NCI-H1694 treated with DMSO at 0.1 percent for 48 hours (cell line): ENCODE data around the gene PLEKHH3.

Experiments used
- DNase-seq: peaks from one replicate; lab custom pipeline; 2025; lab: John Stamatoyannopoulos, UW

PLEKHH3 gene

DNA sequence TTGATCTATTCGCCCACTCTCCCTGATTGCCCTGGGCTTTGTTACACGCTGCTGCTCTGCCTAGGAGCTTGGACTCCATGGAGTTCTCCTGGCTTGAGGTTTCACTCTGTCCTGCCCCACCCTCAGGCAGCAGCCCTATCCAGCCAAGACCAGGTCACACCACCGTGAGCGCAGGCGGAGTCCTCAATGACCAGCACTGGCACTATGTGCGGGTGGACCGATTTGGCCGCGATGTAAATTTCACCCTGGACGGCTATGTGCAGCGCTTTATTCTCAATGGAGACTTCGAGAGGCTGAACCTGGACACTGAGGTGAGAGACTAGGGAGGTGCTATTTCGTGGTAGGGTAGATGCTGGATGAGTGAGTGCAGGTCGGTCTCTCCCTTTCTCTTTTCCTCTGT is 9.0 kb upstream of the PLEKHH3 start:
- no peak for DNase-seq

DNA sequence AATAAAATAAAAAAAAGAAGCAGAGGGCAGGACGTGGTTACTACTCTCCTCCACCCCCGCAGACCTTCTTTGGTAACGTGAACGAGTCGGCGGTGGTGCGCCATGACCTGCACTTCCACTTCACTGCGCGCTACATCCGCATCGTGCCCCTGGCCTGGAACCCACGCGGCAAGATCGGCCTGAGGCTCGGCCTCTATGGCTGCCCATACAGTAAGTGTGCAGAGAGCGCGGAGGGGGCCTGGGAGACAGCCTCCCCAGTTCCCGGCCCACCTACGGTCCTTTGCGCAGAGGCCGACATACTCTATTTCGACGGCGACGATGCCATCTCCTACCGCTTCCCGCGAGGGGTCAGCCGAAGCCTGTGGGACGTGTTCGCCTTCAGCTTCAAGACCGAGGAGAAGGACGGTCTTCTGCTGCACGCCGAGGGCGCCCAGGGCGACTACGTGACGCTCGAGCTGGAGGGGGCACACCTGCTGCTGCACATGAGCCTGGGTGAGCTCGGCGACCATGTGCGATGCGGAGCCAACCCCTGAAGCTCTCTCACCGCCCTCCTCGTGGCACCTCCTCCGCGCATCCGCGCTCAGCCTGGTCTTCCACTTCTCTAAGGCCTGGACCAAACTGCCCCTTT is 8.2 kb upstream of the PLEKHH3 start:
- no peak for DNase-seq

DNA sequence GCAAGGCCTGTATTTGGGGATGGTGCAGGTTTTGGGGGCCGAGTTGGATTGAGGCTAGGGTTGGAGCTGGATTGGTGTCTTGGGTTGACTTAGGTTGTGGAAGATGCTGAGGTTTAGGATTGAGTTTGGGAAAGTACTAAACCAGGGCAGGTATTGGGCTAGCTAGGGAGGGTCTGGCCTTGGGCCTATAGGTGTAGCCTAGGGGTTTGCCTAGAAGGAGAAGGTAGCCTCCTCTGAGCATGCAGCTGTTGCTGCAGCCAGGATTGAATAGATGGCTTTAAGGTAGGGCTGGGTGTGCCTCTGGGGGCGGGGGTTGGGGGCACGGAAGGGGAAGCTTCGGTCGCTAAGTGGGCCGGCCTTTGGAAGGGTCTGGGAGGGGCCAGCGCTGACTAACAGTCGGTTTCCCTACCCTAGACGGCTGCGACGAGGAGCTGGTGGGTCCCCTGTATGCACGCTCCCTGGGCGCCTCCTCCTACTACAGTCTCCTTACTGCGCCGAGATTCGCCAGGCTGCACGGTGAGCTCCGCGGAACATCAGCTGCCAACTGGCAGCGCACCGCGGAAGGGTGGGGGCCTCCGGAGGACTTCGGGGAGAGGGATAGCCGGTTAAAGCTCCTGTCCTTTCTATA is 6.7 kb upstream of the PLEKHH3 start:
- DNase-seq = no peak

DNA sequence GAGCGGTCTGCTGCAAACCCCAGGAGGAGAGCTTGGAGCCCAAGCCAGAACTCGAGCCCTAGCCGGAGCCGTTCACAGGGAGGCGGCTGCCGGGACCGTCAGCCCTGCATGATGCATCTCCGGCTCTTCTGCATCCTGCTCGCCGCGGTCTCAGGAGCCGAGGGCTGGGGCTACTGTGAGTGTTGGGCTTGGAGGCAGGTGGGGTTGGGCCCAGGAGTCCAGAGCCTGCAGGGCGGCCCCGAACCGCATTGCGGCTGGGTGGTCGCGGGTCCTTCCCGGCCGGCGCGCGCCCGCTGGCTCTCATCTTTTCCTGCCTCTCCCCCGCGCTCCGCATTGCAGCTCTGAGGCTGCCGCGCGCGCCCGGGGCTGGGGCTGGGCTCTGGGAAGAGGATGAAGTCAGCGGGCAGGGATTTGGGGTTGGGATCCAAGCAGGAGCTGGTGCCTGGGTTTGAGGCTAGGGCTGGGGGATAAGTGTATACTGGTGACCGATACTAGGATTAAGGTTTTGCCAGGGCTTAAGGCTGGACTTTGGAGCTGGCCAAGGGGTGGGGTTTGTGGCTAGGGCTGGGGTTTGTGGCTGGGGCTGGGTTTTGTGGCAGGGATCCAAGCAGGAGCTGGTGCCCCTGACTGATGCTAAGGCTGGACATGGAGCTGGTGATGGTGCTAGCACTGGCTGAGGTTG is 6.1 kb upstream of the PLEKHH3 start:
- peak; percentile 51 for DNase-seq

DNA sequence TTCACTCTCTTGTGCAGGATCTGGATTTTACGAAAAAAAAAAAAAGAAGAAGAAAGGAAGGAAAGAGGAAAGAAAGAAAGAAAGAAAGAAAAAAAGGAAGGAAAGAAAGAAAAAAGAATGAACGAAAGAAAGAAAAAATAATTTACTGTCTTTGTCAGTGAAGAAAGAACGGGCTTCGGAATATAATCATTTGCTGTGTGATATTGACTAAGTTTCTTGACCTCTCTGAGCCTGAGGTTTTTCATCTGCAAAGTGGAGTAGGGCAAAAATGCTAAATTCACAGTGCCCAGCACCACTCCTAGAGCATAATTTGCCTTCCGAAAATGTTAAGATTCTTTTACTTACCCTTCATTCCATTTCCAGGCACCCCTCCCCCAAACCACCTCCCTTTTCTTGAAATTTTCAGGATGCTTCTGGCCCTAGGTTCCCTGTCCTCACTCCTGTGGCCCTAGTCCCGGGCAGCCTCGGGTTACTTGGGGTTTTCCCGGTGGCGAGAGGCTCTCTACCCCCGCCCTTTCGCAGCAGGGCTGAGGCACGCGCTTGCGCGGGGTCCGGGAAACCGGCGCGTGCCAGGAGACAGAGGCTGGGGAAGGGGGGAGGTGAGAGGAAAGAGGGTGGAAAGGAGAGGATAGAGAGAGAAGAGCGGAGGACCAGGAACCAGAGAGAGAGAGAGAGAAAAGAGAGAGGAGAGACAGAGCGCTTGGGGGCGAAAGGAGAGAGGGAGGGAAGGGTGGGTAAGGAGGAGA is 5.4 kb upstream of the PLEKHH3 start, which contains the start of gene CNTNAP1:
Gene CNTNAP1, plus strand, starts transcription at position 556 of the 746 bp plus-strand sequence. CDS start 299 bp downstream, outside the sequence.
- peak; percentile 62 for DNase-seq

DNA sequence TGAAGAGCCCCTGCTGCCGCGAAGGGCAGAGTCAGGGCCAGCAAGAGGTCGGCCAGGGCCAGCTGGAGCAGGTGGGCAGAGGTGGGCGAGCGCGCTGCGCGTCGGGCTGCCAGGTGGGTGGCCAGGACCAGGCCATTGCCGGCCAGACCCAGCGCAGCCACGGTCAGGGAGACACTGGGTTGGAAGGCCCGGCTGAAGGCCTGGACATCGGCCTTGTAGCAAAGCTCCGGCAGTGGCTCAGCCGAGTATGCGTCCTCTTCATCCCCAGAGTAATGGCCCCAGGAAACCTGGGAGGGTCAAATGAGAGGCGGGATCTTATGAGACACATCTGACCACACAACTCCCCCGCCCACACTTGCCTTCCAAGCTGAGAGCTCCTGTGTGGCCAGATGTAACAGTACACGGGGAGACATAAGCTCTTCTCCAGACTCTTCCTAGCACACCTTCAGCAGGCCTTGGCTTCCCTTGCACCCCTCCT is 3.6 kb upstream of the PLEKHH3 start:
- DNase-seq = no peak

DNA sequence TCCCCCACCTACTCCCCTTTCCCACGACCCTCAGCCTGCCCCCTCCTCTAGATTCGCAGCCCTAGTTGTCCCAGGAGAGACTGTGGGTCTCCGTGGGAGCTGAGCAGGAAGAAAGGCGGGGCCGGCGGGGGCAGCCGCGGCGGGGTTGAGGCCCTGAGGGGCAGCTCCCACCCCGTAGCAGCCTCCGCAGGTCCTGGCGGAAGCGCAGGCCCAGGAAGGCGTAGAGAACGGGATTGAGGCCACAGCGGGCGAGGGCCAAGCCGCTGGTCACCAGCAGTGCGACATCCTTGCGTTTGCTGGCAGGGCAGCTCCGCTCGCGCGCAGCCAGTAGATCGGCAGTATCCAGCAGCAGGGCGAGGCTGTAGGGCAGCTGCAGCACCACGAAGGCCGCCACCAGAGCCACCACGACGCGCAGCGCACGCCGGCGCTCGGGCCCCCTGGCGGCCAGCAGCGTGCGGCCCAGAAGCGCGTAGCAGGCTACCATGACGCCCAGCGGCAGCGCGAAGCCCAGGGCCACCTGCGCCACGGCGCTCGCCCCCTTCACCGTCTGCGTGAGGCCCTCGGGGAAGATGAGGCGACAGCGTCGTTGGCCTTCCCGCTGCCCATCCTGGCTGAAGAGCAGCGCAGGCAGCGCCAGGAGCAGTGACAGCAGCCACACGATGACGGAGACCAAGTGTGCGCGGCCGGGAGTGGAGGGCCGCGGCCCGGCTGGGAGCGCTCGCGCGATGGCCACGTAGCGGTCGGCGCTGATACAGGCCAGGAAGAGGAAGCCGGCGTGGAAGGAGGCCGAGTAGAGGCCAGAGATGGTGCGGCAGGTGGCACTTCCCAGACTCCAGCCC is 2.9 kb upstream of the PLEKHH3 start:
- DNase-seq = peak; percentile 63

DNA sequence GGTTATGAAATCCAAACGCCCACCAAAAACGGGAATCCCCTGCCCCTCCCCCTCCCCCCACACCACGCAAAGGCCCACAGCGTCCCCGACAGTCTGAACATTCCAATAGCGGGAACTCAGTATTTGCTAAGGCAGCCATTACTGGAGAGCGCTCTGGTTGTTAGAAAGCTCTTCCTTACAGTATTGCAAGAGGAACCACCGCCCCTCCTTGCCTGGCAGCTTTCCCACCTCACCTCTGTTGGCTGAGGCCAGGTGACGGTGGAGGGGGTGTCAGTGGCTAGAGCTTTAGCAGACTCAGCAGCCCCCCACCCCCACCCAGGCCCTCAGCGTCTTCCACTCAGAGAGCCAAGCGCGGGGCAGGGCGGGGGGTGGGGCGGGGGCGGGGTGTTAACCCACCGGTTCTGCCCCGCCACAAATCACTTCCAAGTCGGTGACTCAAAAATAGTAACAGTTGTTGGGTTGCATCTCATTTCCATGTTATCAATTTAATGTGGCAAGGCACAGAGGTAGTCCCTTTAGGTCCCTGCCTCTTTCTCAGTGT is 2.2 kb upstream of the PLEKHH3 start:
- peak; percentile 79 for DNase-seq

DNA sequence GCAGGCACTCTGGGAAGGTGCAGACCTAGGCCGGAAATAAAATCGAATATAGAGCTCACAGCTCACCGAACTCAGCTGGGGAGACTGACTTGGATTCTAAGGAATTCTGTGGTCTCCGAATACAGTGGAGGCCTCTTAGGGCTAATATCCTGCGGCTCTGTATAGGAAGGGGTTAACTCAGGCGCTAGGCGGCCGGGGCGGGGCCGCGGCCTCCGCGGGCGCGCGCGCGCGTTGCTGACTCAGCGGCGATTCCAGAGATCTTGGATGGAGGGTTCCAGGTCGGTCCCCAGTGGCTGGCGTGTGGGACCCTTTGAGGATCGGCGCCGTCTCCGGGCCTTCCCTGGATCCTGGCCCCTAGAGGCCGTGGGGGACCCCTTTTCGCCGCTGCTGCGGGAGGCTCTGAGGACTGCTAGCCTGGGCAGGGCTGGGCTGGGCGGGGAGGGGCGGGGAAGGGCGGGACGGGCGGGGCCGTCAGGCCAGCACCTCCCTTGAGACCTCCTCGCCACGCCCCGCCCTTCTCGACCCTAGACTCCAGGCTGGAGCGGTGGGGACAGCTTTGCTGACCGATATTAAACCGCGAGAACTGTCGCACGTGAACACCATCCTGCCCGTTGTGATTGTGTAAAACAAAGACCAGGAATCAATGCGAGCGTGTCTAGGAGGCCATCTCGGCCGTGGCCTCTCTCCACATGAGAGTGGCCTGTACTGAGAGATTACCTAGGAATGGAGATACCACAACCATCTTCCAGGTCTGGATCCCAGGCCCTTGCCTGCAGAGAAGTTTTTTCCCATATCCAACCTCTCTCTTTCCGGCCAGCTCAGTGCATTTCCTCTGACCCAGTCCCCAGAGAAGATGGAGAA is 1.4 kb upstream of the PLEKHH3 start:
- DNase-seq = peak; percentile 82

DNA sequence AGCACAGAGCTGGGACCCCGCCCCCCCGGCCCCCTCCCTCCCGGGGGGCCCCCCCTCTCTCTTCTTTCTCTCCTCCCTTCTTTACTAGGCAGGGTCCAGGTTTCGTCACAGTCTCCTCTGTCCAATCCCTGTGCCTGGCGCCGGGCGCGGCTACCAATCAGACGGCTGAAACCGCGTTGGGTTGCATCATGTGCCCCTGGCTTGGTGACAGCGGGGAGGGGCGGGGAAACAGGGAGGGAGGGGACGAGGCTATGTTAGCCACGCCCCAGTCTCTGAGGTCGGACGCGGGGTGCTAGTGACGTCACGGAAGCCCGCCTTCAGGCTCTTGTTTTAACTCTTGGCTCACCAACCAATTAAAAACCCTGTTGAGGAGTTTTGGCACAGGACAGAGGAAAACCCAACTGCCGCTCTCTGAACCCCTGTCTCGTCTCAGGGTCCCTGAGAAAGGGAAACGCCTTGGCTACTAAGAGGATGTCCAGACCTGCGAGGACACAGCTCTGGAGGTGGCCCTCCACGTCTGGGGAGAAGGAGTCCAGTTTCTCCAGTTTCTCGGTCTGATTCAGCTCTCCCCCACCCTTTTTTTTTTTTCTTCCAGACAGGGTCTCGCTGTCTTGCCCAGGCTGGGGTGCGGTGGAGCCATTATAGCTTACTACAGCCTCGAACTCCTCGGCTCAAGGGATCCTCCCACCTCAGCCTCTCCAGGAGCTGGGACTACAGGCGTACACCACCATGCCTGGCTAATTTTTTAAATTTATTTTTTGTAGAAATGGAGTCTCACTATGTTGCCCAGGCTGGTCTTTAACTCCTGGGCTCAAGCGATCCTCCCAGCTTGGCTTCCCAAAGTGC is 441 bp upstream of the PLEKHH3 start:
- DNase-seq = peak; percentile 99

DNA sequence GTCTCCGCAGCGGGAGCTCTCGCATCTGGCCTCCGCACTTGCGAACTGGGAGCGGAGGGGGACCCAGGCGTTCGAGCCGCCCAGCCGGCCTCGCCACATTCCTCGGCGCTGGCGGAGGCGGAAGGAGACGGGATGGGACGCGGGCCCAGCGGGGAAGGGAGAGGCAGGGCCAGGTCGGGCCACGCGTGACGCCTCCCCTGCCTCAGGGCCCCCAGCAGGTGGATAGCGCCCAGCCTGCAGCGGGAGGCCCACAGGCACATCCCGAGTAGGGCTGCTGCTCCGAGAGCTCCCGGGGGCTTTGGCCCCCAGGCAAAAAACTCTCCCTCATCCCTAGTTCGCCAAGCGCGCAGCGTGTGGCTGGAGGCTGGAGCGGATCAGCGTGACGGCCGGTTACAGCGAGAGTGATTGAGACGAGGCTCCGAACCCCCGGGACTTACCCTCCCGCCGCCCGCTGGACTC is 800 bp downstream of the PLEKHH3 start:
- DNase-seq = no peak

DNA sequence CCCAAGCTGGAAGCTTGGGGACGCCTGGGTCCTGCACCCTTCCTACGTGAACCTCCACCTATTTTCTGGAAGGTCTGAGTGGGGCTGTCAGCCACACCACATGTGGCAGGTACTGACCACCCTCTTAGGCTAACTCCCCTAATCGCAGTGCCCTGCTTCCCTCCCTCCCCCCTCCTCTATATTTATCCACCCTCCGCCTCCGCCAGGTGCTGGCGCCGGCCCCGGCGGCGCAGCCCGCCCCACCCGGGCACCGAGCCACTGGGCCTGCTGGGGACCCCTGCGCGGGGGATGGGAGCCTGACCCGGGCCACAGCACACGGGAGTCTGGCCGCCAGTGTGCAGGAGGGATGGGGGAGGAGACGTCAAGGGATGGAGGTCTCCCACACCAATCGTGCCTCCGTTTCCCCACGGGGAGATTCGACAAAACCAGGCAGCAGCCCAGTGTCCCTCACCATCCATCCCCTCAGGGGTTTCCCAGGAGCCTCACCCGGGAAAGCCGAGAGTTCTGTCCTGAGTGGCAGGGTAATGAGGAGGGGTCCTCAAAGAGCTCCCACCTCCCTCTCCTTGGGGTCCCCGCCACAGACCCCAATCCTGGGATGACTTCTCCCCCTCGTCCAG is 1.3 kb downstream of the PLEKHH3 start:
- DNase-seq = no peak

DNA sequence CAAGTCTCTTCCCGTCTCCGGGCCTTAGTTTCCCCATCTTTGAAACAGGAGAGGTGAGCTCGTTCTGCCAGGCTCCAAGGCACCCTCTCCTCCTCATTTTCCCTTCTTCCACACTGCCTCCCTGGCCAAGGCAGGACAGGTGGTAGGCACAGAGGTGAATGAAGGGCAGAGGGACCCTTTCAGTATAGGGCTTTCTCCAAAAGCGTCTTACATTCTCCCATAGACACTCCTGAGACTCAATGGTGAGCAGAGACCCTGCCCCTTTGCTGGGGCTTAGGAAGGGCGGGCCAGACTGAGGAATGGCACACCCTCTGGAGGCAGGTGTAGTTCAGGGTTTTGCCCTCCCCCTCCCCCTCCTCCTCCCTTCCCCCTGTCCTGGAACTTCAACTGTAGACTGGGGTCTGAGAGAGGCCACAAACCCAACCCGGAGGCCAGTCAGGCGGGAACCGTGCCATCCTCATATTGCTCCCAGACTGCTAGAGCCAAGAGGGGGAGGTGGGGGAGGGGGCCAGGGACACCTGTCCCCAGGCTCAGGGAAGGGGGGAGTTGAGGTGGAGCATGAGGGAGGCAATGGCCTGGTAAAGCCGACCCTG is 1.9 kb downstream of the PLEKHH3 start:
- DNase-seq = no peak

DNA sequence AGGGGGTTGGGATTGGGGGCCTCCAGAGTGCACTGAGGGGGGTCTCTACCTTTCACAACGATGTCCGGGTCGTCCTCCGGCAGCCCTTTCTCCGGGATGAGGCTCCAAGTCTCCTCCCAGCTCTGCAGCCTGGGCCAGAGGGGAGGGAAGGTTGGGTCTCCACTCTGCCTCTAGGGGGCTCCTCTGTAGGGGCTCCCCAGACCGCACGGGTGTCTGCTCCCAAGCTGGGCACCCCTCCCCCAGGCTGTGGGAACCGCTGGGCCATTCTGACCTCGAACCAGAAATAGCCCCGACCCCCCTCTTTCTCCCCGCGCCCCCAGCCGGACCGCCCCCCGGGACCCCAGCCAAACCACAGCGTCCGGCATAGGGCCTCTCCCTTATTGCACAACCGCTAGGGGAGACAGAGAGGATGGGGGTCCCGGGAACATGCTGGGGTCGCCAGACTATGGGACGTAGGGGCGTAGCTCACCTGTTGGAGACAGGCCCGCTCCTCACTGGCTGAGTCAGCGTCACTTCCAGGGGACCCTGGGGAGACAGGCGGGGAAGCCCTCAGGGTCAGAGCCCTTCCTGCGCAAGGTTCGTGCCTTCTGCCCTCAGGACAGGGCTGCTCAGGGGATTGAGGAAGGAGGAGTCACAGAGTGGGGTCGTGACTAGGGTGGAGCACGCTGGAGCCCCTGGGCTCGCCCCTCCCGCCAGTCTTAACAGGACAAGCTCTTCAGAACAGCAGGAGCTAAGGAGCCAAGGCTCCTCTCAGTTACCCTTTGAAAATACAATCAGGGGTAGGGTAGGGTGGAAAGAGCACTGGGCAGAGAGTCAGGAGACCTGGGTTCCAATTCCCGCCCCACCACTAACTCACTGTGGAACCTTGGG is 2.7 kb downstream of the PLEKHH3 start:
- DNase-seq = peak; percentile 36

DNA sequence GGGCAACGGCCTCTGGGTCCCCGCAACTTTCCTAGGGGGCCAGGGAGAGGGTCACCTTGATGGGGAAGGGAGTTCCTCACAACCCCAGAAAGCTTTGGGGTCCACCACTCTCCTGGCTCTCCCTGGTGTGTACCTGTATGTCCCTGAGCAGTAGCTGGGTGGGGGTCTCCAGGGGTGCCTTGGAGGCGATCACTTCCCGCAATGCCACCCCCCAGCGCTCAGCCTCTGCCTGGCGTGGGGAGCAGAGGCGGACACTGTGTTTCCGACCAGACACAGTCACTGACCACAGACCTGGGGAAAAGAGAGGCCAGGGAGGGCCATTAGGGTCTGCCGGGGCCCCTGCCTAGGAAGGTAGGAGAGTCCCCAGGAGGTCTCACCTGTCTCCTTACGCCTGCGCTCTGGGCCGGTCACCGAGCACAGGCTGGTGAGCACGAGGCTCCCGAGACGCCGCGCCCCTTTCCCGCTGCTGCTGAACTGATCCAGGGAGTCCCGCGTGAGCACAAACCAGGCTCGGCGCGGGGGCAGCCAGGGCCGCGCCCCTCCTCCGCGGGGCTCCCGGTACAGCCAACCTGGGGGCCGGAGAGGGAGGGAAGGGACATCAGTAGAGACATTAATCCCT is 3.4 kb downstream of the PLEKHH3 start:
- no peak for DNase-seq

DNA sequence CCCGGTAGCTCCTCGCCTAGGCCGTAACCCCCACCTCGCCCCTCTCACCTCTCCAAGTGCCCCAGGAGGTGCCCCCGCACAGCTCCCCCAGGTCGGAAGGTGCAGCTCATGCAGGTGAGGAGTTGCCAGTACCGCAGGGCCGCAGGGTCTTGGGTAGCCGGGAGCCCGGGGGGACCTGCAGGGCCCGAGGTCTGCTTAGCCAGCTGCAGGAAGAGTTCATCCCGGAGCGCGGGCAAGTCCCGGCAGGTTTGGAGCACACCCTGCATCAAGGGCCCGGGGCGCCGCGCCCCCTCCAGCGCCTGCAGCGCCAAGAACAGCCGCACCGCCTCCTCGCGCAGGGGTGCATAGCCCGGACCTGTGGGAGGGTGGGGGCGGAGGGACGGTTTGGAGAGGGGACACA is 4.8 kb downstream of the PLEKHH3 start:
- peak; percentile 71 for DNase-seq
